Sigmoid colon (tissue), 7 donors: ENCODE measurements around the gene NUCB2. TPM values are rescaled to one million over a fixed set of nuclear protein-coding genes. Genes with fewer than 3 reads are reported as not detected.
"Not testable (repeated sequence)": the region's sequence is repeated elsewhere in the genome, so short reads cannot be mapped to it uniquely, and the experiment has no call there.

Source experiments
- DNase-seq: peaks from one replicate; pipeline ENCODE4 v3.0.0-alpha.2; 2019
- H3K27ac ChIP-seq, 4 donors: fragments of 200-600 bp; sonication (generic); one replicate each; pipeline ENCODE4 v1.5.1; 2016 to 2019; ENCODE audit warnings: mild to moderate bottlenecking in 1 of 4
- H3K27me3 ChIP-seq, 3 donors: fragments of 200-600 bp; sonication (generic); one replicate each; pipeline ENCODE4 v1.5.1; 2019; ENCODE audit warnings: mild to moderate bottlenecking in 1 of 3
- H3K36me3 ChIP-seq, 4 donors: fragments of 200-600 bp; sonication (generic); one replicate each; pipeline ENCODE4 v1.5.1; 2016 to 2019
- H3K4me1 ChIP-seq, 4 donors: fragments of 200-600 bp; sonication (generic); one replicate each; pipeline ENCODE4 v1.5.1; 2017 to 2019
- H3K4me3 ChIP-seq, 4 donors: fragments of 200-600 bp; sonication (generic); one replicate each; pipeline ENCODE4 v1.5.1; 2017 to 2019; ENCODE audit warnings: mild to moderate bottlenecking in 2 of 4, moderate library complexity in 1 of 4
- H3K9me3 ChIP-seq, 4 donors: fragments of 200-600 bp in 3 of 4; sonication (generic) in 3 of 4; one replicate each; pipeline versions ENCODE4 v1.5.1 to v1.6.1; 2013 to 2019
- CTCF ChIP-seq, 4 experiments: fragments of 450-650 bp in 3 of 4; fragments of 200-600 bp in 1 of 4; IDR thresholded peaks; one replicate each; pipeline ENCODE4 v1.5.1; 2016 to 2019; ENCODE audit warnings: antibody characterized with exemption in 4 of 4, mild to moderate bottlenecking in 3 of 4, moderate library complexity in 2 of 4
- EP300 ChIP-seq, 4 donors: sonication (generic); formaldehyde crosslinking; IDR thresholded peaks; one replicate each; pipeline ENCODE4 v1.6.1; 2017; ENCODE audit warnings: antibody characterized with exemption in 4 of 4
- POLR2A ChIP-seq, 2 donors: fragments of 450-650 bp; IDR thresholded peaks; one replicate each; pipeline ENCODE4 v1.6.1; 2016; ENCODE audit warnings: antibody characterized with exemption in 2 of 2, mild to moderate bottlenecking in 2 of 2, moderate library complexity in 2 of 2
- POLR2AphosphoS5 ChIP-seq, 4 donors: sonication (generic); formaldehyde crosslinking; IDR thresholded peaks; one replicate each; pipeline ENCODE4 v1.6.1; 2017; ENCODE audit warnings: antibody characterized with exemption in 4 of 4
- WGBS, 2 donors: extraction: QIAGEN DNeasy Blood & Tissue Kit; methylation state at CpG; one replicate each; pipeline ENCODE4 v1.1.7; 2013; 5-methylcytosine and 5-hydroxymethylcytosine counted together
- intact Hi-C: fragments of 100-400 bp; cut with DNase I; formaldehyde crosslinking; loops from one replicate; pipeline ENCODE4 v1.15.1; 2023
- polyA plus RNA-seq, 3 donors: library from polyadenylated mRNA; stranded (reverse); fragments of 200-250 nt; gene quantifications; one replicate each; pipeline ENCODE4 v1.2.3, GENCODE V29; 2013
- total RNA-seq, 4 donors: library from RNA; depleted of rRNA; stranded (reverse); fragments of >200 nt; gene quantifications; one replicate each; pipeline ENCODE4 v1.1.0, GENCODE V29; 2016
- donor health status: healthy with polysubstance abuse.
- donor health status: Bipolar disorder and iron deficiency.
- donor health status: healthy.

The NUCB2 gene
- total and polyA plus RNA-seq, 7 donors: 19.8 to 68.3 (median 39.2) TPM

- no peaks in the 10 kb centered on the region for H3K27me3 ChIP-seq
- TF ChIP-seq POLR2A (IDR thresholded peaks at IDR 0.05) (no peak), CTCF (IDR thresholded peaks at IDR 0.05) (no peak), POLR2AphosphoS5 (IDR thresholded peaks at IDR 0.05) (no peak), EP300 (IDR thresholded peaks at IDR 0.05) (no peak)
- WGBS, 2 donors: 55 to 71% methylated on average over 3 of the region's 3 CpGs
- no peak overlapping the region for H3K27ac ChIP-seq
- no peaks in the 10 kb centered on the region for H3K4me1 ChIP-seq
- H3K9me3 ChIP-seq: no peaks in the 10 kb centered on the region
- no peaks in the 10 kb centered on the region for H3K36me3 ChIP-seq
- no peak for DNase-seq
- H3K4me3 ChIP-seq: no peak overlapping the region
- intact Hi-C loops: loop anchor here (10.0 kb wide), 1 partner anchor 266 kb away; no protein-coding TSS in a partner anchor
Measured at GRCh38 chr11:17238377-17238776, 38.2 kb upstream of the NUCB2 start.

GRCh38 chr11:17239927-17240326 is 36.6 kb upstream of the NUCB2 start:
- not testable (repeated sequence) for H3K4me1 ChIP-seq, H3K9me3 ChIP-seq, H3K27me3 ChIP-seq, H3K36me3 ChIP-seq, DNase-seq, H3K4me3 ChIP-seq, H3K27ac ChIP-seq
- intact Hi-C loops: loop anchor here (10.0 kb wide), 1 partner anchor 265 kb away; no protein-coding TSS in a partner anchor
- 78 to 79% methylated on average over 4 of the region's 4 CpGs for whole genome bisulfite sequencing, 2 donors

GRCh38 chr11:17240780-17241179 is 35.8 kb upstream of the NUCB2 start:
- no peaks in the 10 kb centered on the region for H3K4me1 ChIP-seq
- intact Hi-C loops: no loop called here
- no peaks in the 10 kb centered on the region for H3K9me3 ChIP-seq
- H3K27me3 ChIP-seq: no peaks in the 10 kb centered on the region
- no peak overlapping the region for H3K27ac ChIP-seq
- no peaks in the 10 kb centered on the region for H3K36me3 ChIP-seq
- DNase-seq: no peak
- H3K4me3 ChIP-seq: no peak overlapping the region
- TF ChIP-seq EP300 (IDR thresholded peaks at IDR 0.05) (no peak), POLR2AphosphoS5 (IDR thresholded peaks at IDR 0.05) (no peak), CTCF (IDR thresholded peaks at IDR 0.05) (no peak), POLR2A (IDR thresholded peaks at IDR 0.05) (no peak)

GRCh38 chr11:17242954-17243353 is 33.6 kb upstream of the NUCB2 start:
- H3K27me3 ChIP-seq, H3K4me3 ChIP-seq, H3K9me3 ChIP-seq, H3K4me1 ChIP-seq, H3K27ac ChIP-seq, DNase-seq, H3K36me3 ChIP-seq, intact Hi-C loops: not testable (repeated sequence)
- WGBS, 2 donors: 95 to 98% methylated on average over 2 of the region's 4 CpGs

GRCh38 chr11:17244046-17244445 is 32.5 kb upstream of the NUCB2 start:
- no peak for TF ChIP-seq POLR2AphosphoS5 (IDR thresholded peaks at IDR 0.05)
- no peak for TF ChIP-seq EP300 (IDR thresholded peaks at IDR 0.05)
- TF ChIP-seq POLR2A (IDR thresholded peaks at IDR 0.05): no peak
- TF ChIP-seq CTCF (IDR thresholded peaks at IDR 0.05): no peak
- Histone ChIP-seq H3K27me3 (no peaks in the 10 kb centered on the region), H3K36me3 (no peaks in the 10 kb centered on the region), H3K9me3 (no peaks in the 10 kb centered on the region), H3K4me1 (no peaks in the 10 kb centered on the region), H3K4me3 (no peak overlapping the region), H3K27ac (no peak overlapping the region)
- no peak for DNase-seq
- 59 to 71% methylated on average over 2 of the region's 2 CpGs for WGBS, 2 donors
- intact Hi-C loops: no loop called here

- Histone ChIP-seq H3K36me3 (no peaks in the 10 kb centered on the region), H3K27me3 (no peaks in the 10 kb centered on the region), H3K9me3 (no peaks in the 10 kb centered on the region), H3K4me1 (no peaks in the 10 kb centered on the region), H3K27ac (no peak overlapping the region), H3K4me3 (no peak overlapping the region)
- TF ChIP-seq POLR2AphosphoS5 (IDR thresholded peaks at IDR 0.05) (no peak), CTCF (IDR thresholded peaks at IDR 0.05) (no peak), EP300 (IDR thresholded peaks at IDR 0.05) (no peak), POLR2A (IDR thresholded peaks at IDR 0.05) (no peak)
- intact Hi-C loops: no loop called here
- DNase-seq: no peak
Measured at GRCh38 chr11:17250561-17251350, 25.8 kb upstream of the NUCB2 start.
